GM12875 (cell line): ENCODE results near the gene MYO3B.

Experiments
- H3K4me3 ChIP-seq: one replicate; pipeline ENCODE4 v1.5.1; 2011; ENCODE audit warnings: low read depth, low read length, control low read depth
- CTCF ChIP-seq: IDR thresholded peaks from 2 replicates; pipeline ENCODE4 v1.5.1; 2011; ENCODE audit warnings: low read depth, mild to moderate bottlenecking, control low read depth, inconsistent platforms, low read length, moderate library complexity, borderline replicate concordance; ENCODE audit not compliant: insufficient read depth

The MYO3B gene

DNA sequence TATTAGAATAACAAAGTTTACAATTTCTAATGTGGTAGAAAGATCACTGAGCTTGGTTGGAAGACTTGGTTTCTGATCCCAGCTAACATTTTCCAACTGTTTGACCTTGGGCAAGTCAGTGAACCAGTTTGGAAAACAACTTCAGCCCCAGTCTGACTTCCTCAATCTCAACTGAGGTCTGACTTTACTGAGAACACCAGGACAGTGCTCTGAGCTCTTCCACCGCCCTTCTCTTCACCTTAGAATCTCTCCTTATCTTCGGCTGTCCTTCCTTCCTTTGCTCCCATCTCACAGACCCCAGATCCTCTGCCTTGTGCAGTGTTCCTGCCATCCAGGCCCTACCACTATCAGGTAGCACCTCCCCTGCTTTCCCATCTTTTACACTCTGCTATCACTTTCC lies 343.4 kb downstream of the MYO3B start:
- no peak for TF ChIP-seq CTCF

GRCh38 chr2:170523506-170523905 lies 345.6 kb downstream of the MYO3B start:
- no peak overlapping the region for H3K4me3 ChIP-seq
- peak; percentile 21; the same call in 1 of the 2 replicates for TF ChIP-seq CTCF

More for the DNA sequence above, 343.4 kb downstream of the MYO3B start:
- no peak overlapping the region for H3K4me3 ChIP-seq

GRCh38 chr2:170524828-170525565 lies 347.1 kb downstream of the MYO3B start:
- H3K4me3 ChIP-seq = no peak overlapping the region
- TF ChIP-seq CTCF = no peak

DNA sequence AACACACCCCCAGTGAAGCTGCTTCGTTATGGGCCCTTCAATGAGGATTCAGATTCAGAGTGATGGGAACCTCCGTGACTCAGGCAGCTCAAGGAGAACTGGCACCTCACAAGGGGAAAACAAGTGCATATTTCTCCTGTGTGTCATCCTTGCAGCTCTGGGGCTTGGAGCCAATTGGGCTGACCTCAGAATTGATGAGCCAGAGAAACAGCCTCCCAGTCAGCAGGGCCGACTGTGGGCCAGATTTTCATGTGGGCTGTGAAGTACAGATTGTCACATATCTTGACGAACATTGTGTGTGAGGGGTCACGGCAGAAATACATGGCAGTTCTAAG lies 347.6 kb downstream of the MYO3B start:
- no peak for TF ChIP-seq CTCF
- no peak overlapping the region for H3K4me3 ChIP-seq

DNA sequence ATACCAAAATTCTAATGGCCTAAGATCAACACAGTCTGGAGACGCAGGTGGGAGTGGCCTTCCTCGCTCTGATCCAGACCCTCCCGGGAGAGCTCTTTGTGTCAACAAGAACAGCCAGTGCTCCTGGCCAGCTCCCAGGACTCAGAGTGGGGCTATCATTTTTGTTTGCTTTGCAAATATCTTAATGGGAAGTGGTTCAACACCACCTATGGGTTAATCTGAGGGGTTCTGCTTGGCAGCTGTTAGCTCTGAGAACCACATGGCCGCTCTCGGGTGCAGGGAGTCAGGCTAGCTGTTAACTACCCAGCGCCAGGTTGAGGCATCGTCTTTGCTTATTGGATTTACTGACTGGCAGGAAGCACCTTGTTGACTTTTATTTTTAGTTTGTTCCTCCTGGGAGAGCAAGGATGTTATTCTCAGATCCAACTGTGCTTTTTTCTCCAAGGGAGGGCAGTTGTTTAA lies 352.4 kb downstream of the MYO3B start:
- TF ChIP-seq CTCF = no peak
- H3K4me3 ChIP-seq = no peak overlapping the region

- TF ChIP-seq CTCF = no peak
These were observed 353.0 kb downstream of the MYO3B start for GRCh38 chr2:170530803-170531564.

DNA sequence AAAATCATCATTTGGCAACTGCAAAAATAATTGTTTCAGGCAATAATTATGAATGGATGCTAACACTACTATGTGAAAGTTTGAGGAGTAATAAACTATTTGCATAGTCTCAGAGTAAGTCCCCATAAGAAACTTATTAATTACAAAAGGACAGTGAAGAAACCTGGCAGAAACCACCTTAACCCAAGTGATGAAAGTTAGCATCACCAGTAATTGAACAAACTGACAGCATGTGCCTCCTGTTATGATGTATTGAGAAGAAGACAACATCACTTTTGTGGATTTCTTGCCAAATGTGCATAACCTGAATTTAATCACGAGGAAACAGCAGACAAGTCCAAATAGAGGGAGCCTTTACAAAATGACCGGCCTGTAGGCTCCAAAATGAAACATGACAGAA lies 353.9 kb downstream of the MYO3B start:
- H3K4me3 ChIP-seq = no peak overlapping the region
- TF ChIP-seq CTCF = no peak

More at GRCh38 chr2:170530803-170531564, 353.0 kb downstream of the MYO3B start:
- no peak overlapping the region for H3K4me3 ChIP-seq
